GM21423 (cell line): ENCODE data around the gene FBXO3.

Source experiments
- ATAC-seq: cut with Tn5 transposase; IDR thresholded peaks from one replicate; pipeline ENCODE4 v1.9.1; 2021; ENCODE audit warnings: mild to moderate bottlenecking, moderate library complexity; ENCODE audit not compliant: unreplicated experiment

The FBXO3 gene

DNA sequence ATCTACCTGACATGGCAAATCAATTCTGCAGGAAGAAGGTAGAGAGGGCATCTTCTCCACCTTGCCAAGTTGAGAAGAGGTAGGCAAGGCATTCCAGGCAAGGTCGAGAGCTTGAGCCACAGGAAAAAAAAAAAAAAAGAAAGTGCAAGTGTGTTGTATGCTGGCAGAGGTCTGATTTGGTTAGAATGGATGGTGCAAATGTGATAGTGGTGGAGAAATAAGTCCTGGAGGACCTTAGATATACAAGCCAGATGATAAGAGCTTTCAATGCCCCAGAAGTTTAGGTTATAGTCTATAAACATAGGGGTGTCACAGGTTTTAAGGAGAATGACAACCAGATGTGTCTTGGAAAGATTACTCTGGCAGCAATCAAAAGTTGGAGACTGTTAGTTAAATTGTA is 1.4 kb downstream of the FBXO3 start:
- ATAC-seq, result no peak

DNA sequence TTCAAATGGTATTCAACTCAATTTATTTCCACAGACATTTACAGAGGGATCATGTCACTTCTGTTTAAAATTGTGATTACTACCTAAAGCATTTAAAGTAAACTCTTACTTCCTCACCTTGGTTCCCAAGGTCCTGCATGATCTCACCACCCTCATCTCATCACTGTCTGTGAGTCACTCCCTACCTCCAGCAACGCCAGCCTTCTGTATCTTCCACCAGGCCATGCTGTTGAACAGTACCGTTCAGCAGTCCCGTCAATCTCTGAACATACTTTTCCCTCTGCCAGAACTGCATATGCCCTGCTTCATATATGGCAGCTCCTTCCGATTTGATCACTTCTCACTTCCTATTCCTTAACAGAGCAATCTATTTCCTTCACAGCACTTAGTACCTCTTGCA is 2.0 kb downstream of the FBXO3 start:
- ATAC-seq, result no peak

DNA sequence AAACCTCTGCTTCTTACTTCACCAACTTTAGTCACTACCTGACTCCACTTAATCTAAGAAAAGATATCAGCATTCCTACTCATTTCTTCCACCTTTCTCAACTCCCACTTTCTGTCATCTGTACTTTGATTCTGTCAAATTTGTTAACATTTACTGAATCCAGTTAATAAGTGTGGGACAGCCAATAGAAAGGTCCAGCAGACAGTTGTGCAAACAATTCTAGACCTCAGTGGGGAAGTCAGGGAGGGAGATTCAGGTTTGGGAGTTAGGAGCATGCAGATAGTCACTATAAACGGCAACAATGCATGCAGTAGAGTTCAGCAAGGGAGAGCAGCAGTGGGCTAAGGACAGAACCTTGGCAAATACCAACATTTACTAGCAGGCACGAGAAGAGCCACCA is 4.1 kb downstream of the FBXO3 start:
- no peak for ATAC-seq

DNA sequence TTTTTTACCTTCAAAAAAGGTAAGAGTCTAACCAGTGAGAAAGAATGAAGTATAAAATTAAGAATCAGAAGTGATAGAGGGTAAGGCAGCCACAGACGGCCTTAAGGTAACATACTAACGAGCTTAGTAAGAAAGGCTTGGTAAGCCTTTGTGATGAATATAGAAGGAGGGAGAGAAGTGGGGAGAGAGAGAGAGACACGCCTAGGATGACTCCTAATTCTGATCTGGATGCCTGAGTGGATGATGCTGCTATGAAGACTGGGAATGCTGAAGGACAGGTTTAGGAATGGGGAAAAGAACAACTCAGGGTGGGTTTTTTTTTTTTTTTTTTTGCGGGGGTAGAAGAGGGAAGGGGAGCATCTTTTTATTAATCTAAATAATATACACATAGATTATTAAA is 4.8 kb downstream of the FBXO3 start:
- no peak for ATAC-seq

DNA sequence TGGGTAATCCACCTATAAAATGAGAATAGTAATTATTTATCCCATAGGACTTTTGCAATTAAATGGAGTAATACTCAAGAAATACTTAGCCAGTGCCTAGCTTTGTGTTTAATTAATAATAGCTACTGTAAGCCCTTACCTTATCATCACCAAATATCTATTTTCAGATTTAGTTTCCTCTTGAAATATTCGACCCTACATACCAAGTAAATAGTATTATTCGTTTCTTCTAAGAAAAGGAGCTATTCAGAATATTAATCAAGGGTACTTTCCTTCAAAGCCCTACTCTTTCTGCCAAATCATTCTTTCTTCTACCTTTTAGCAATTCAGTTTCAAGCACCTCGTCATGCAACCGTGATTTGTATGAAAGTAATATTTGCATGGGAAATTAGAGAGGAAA is 6.7 kb downstream of the FBXO3 start:
- no peak for ATAC-seq

DNA sequence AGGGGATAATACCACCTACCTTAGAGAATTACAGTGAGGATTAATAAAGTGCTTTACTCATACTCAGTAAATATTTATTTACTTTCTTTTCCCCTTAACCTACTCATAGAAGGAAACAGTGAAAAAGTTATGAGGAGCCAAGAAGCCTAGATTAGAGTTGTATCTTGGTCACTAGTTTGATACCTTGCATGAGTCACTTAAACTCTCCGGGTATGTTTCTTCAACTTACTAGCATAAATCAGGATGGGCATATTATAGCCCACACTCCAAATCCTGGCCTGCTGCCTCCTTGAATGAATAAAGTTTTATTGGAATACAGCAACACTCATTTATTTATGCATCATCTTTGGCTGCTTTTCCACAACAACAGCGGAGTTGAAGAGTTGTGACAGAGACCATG is 8.2 kb downstream of the FBXO3 start:
- ATAC-seq, result no peak

DNA sequence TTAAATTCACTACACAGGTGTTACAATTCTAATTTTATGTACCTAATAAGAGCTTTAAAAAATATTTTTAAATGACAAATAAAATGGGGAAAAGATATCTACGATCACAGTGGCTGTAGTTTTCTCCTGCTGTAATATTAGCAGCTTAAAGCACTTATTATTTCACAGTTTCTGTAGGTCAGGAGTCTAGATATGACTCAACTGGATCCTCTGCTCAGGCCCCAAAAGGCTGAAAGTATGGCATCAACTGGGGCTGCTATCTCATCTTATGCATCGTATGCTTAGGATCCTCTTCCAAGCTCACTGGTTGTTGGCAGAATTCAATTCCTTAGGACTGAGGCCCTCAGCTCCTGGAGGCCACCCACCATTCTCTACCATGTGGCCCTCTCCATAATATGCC is 12.8 kb downstream of the FBXO3 start:
- ATAC-seq, result no peak

DNA sequence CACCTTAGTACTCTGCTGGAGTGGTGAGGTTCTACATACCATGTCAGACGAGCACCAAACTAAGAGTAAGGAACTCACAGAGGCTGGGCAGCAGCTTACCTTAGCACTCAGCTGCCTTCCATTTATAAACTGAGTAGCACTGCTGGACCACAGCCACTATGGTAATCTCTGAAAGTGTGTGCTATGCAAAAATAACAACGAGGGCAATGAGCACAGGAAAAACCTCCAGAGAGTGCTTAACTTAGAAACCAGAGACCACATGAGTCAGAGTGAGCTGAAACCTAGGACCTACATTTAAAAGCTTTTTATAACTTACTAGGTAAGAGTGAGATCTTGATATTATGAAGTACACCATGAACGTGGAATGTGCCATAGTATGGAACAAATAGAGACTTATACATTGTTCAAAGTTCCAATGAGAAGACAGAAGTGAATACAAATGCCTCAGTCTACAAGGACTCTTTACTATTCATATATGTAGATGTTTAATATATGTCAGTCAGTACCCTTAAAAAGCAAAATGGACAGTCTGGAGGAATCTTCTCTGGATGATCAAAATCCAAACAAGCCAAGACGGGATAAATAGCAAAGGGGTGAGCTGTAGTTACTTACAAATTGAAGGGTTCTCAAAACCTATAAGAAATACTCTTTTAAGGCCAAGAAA is 20.9 kb downstream of the FBXO3 start:
- peak; percentile 93 for ATAC-seq

DNA sequence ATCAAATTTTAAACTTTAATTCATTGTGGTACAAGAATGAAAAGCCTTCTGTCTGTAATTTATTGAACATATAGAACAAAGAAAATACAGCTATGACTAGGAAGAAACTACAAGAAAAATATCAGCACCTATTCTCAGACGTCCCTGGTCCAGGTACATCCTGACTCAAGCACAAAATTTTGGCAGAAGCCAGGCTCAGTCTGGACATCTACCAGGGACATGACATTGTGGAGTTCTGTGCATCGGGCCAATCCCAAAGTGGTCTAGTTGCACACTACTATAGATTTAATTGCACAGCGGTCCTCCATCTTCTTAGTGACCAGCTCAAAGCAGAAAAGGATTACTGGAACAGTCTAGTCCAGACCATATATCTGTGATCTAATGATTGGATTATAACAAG is 22.4 kb downstream of the FBXO3 start:
- no peak for ATAC-seq

DNA sequence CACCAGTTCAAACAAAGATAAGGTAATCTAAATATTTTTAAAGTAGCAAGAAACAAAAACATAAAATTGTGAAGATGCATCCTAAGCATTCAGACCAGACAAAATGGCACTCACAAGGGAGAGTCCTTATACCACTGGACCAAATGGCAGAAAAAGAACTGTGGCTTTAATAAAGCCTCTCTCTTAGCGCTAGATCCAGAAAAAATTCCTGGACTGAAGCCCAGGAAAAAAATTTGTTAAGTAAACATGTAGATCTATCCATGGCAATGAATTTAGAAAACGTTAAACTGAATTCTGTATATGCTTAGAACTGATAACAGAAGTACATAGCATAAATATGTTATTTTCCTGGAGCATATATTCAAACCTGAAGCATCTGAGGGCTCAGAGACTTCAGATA is 26.3 kb downstream of the FBXO3 start:
- no peak for ATAC-seq

DNA sequence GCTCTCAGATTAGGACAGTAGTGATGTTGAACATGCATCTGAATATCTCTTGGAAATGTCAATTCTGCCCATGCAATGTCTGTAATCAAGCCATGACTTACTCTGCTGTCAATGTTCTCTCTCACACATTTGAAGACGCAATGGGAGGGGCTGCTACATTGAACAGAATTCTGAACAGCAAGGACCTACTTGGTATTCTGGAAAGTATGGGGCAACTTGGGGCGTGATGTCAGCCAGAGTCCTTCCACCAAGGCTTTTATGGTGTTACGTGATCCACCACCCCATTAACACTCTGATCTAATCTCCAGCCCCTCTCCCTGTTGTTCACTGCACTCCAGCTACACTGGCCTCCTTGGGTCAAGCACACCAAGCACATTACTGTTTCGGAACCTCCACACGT is 31.0 kb downstream of the FBXO3 start:
- no peak for ATAC-seq

DNA sequence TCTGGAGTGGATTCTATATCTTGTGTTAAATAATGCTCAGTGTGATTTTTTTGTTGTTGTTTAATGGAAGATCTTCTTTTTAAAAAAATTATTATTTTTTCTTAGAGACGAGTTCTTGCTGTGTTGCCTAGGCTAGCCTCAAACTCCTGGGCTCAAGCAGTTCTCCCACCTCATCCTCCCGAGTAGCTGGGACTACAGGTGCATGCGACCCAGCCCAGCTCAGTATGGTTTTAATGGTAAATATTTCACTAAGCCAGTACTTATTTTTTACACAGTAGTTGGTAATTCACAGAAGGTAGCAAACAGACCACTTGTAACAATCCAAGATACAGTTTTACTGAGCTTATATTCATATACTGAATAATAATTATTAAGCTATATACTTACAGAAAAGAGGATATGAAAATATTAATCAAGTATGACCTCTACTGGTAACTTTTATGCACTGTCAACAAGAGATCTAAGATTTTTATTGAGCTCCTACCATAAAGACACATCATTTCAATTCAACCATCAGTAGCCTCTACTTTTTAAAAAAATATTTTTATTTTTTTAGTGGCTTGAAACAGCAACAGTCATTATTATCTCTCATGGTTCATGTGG is 32.0 kb downstream of the FBXO3 start:
- ATAC-seq, result no peak

DNA sequence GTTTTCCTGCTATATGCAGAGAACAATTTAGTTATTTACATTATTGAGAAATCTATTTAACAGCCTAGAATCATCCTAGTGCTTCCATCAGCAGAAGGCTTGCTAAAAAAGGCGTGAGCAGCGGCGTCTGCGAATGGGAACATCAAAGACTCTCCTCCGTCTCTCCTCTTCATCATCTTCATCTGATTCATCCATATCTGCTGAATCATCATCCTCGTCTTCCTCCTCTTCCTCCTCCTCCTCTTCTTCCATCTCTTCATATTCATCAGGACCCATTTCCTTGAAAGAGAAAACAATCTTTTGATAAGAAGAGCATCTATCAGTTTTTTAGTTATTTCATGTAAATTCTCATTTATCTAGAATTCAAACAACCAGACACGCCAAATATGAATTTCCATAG is 32.5 kb downstream of the FBXO3 start:
- ATAC-seq, result no peak

DNA sequence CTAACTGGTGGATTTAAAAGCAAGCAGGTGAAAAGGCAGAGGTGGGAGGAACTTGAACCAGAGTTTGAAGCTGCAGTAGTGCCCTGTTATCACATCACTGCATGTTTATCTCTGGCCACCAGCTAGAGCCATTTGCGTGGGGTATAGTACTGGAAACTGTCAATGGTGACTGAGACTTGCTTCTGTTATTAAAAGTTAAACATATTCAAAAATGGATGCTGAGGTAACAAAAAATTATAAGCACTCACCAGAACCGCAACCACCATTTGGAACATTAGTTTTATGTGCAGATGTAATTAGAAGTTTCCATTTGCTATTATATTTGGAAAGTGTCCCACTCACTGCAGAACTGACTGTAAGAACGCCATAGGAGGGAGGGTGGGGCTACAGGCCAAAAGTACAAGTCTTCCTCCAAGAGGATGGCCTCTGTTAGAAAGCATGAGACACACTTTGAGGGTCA is 36.9 kb downstream of the FBXO3 start:
- no peak for ATAC-seq

DNA sequence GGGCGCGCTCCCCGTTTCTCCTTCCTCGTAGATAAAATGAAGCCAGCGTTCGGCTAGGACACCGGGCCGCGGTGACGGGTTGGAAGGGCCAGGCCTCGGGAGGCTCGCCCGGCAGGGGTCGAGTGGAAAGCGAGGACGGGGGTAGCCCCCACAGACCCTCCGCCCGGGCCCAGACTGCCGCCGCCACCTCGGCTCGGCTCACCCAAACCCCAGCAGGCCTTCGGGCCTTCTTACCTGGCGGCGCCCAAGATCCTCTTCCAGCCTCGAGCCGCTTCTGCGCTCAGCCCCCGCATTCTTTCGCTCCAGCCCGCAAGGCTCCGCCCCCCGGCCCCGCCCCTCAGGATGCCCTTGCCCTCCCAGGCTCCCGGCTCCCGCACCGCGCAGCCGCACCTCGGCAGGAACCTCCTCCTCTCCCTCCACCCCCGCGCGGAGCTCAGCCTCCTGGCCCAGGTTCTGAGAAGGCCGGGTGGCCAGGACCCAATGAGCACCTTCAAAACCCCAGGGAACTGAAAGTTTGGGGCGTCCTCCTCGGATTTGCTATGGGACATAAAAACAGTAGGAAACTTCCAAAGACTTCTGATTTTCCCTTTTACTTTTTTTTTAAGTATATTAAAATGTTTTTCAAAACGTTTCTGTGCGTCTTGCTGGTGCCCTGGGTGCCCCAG is 38.0 kb downstream of the FBXO3 start, which contains the start of gene CD59:
CD59 (minus strand) TSS at position 276 of the 665 bp plus-strand sequence. CDS start 13,978 bp downstream, outside the sequence.
- ATAC-seq, result peak; percentile 46

DNA sequence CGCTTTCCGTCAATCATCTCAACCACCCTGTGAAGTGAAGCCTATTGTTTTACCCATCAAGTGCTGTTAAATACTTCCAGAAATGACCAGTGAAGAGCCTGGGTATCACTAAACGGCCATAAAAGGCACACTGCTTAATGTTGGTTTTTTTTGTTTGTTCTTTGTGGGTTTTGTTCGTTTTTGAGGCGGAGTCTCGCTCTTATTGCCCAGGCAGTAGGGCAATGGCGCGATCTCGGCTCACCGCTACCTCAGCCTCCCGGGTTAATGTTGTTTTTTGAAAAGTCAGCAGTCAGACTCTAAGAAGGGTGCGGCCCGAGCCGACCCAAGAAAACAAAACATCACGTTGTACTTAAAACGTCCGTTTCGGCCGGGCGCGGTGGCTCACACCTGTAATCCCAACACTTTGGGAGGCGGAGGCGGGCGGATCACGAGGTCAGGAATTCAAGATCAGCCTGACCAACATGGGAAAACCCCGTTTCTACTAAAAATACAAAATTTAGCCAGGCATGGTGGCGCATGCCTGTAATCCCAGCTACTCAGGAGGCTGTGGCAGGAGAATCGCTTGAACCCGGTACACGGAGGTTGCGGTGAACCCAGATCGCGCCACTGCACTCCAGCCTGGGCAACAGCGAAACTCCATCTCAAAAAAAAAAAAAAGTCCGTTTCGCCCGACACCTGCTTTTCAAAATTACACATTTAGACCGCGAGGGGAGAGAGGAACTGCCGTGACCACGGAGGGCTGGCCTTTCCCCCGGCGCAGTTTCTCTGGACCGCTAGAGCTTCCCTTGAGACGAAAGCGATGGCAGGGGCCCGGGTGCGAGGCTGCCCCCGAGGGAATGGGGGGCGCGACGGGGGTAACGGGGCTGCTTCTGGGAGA is 38.8 kb downstream of the FBXO3 start:
- peak; percentile 54 for ATAC-seq

DNA sequence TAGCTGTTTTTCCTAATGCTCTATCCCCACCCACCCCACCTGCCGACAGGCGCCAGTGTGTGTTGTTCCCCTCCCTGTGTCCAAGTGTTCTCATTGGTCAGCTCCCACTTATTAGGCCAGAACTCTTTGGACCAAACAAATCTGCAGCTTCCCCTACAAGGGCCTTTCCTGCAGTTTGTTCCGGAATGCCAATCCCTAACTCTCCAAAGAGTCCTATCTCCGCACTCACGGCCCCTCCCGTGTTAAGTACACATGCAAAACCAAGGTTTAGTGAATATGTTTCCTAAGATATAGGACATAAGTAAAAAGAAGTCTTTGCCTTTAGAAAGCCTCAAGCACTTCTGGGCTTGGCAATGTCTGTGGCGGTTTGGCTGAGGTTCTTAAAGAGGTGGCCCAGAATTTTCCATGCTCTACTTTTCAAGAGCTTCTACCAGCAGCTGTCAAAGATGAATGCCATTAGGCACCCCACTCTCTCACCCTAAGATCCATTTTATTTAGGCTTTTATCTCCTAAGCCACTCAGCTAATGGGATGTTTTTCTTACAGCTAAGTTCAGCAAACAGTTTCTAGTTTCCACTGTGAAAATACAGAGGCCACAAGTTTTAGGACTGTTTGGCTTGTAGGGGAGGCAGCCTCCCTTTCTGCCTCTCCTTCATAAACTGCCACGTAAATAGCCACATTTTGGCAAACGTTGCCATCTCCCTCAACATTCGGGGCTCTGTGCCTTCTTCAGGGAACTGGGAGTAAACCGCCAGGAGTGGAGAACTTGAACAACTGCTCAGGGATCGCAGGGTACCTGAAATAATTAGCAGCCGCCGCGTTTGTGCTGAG is 39.7 kb downstream of the FBXO3 start:
- no peak for ATAC-seq

DNA sequence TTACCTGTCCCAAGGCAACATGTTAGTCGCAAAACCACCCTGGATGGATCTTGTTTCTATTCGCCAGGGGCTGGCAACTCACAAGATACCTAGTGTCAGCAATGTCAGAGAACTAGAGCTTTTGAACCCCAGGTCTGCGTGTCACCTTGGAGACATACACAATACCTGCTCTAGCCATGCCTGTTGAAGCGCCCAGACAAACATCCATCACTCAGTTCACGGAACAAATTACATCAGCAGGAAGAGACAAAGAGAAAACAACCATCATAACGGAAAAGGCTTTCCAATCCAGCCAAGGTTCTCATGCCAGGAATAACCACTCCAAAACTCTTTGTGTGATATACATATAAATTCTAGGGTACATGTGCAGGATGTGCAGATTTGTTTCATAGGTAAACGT is 40.3 kb downstream of the FBXO3 start:
- ATAC-seq, result no peak

DNA sequence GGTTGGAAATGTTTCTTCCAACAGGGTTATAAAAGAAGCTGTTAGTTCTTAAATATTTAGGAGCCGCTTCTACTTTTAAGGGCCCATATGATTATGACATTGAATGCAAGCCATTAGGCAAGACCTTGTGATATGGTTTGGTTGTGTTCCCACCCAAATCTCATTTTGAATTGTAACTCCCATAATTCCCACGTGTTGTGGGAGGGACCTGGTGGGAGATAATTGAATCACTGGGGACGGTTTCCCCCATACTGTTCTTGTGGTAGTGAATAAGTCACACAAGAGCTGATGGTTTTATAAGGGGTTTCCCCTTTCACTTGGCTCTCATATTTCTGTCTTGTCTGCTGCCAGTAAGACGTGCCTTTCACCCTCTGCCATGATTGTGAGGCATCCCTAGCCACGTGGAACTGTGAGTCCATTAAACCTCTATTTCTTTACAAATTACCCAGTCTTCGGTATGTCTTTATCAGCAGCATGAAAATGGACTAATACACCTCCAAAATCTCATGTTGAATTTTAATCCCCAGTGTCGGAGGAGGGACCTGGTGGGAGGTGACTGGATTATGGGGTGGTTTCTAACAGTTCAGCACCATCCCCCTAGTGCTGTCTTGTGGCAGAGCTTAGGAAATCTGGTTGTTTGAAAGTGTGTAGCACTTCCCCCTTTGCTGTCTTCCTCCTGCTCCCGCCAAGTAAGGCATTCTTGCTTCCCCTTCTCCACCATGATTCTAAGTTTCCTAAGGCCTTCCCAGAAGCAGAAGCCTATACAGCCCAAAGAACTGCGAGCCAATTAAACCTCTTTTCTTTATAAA is 42.4 kb downstream of the FBXO3 start:
- ATAC-seq, result no peak

DNA sequence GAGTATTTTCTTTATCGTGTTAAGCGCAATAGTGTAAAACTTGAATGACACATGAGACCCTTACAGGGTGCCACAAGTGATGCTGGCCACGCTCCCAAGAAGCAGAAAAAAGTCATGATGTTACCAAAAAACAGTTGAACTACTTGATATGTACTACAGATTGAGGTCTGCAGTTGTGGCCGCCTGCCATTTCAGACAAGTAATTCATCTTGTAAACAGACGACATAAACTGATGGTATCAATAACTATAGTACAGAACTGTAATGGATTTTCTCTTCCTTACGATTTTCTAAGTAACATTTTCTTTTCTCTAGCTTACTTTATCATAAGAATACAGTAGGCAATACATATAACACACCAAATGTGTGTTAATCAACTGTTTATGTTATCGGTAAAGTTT is 43.6 kb downstream of the FBXO3 start:
- ATAC-seq, result no peak
